Measurements from ENCODE around the gene YRDC.

DNA sequence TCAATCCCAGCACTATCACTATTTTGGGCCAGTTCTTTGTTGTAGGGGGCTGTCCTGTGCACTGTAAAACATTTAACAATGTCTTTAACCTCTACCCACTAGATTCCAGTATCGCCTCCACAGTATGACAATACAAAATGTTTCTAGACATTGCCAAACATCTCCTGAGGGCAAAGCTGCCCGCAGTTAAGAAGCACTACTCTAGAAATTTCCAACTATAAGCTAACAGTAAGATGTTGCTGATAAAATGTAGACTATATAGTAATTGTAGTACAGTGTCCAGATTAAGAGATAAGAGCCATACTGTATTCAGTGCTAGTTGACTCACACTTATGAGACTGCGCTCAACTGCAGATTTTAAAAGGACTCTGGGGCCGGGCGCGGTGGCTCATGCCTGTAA, 46.4 kb upstream of the YRDC start:
- no peak for TF ChIP-seq POLR2A (IDR thresholded peaks at IDR 0.05)
- TF ChIP-seq CTCF (IDR thresholded peaks at IDR 0.05) = no peak
- TF ChIP-seq POLR2AphosphoS5 (IDR thresholded peaks at IDR 0.05) = no peak

Measured in breast epithelium (tissue), 3 donors.